Natural killer cell (primary cell): ENCODE results near the gene ICAM5. TPM values are rescaled to one million over a fixed set of nuclear protein-coding genes. Genes with fewer than 3 reads are reported as not detected.

ENCODE experiments used
- ATAC-seq, 3 donors: fragments of 150-1000 bp in 2 of 3; fragments of 200-7000 bp in 1 of 3; cut with Tn5 transposase; 1 replicate in 1 of 3; 2 replicates in 2 of 3; pipeline ENCODE4 v1.10.0; 2021; ENCODE audit warnings: mild to moderate bottlenecking in 2 of 3, moderate library complexity in 2 of 3
- DNase-seq, 2 donors: peaks; one replicate each; pipeline versions ENCODE4 v3.0.0 to v3.0.0-alpha.2; 2013 to 2021; ENCODE audit warnings: mixed read lengths in 1 of 2
- H3K27ac ChIP-seq: one replicate; pipeline ENCODE4 v1.5.1; 2013; ENCODE audit warnings: mild to moderate bottlenecking, low read length
- H3K27me3 ChIP-seq: one replicate; pipeline ENCODE4 v1.6.1; 2013; ENCODE audit warnings: low read length; ENCODE audit not compliant: control insufficient read depth, insufficient read depth
- H3K36me3 ChIP-seq: one replicate; pipeline ENCODE4 v1.6.1; 2013; ENCODE audit warnings: low read length; ENCODE audit not compliant: control insufficient read depth, insufficient read depth
- H3K4me1 ChIP-seq: one replicate; pipeline ENCODE4 v1.6.1; 2013; ENCODE audit warnings: low read length; ENCODE audit not compliant: control insufficient read depth, insufficient read depth
- H3K4me3 ChIP-seq: one replicate; pipeline ENCODE4 v1.5.1; 2013; ENCODE audit warnings: low read length
- H3K9me3 ChIP-seq: one replicate; pipeline ENCODE4 v1.6.1; 2013; ENCODE audit warnings: low read length; ENCODE audit not compliant: control insufficient read depth, insufficient read depth
- H3K27ac Mint-ChIP-seq, 2 donors: one replicate each; pipeline ENCODE4 v1.8.0; 2022; ENCODE audit warnings: mild to moderate bottlenecking in 2 of 2, mixed read lengths in 2 of 2, moderate library complexity in 1 of 2
- H3K27me3 Mint-ChIP-seq, 2 donors: one replicate each; pipeline ENCODE4 v1.8.0; 2022; ENCODE audit warnings: low read depth in 2 of 2, mixed read lengths in 2 of 2
- H3K36me3 Mint-ChIP-seq: one replicate; pipeline ENCODE4 v1.8.0; 2022; ENCODE audit warnings: mixed read lengths
- H3K4me1 Mint-ChIP-seq, 2 donors: one replicate each; pipeline ENCODE4 v1.8.0; 2022; ENCODE audit warnings: mixed read lengths in 2 of 2
- H3K4me3 Mint-ChIP-seq: one replicate; pipeline ENCODE4 v1.8.0; 2022; ENCODE audit warnings: mild to moderate bottlenecking, moderate library complexity, mixed read lengths
- H3K9me3 Mint-ChIP-seq, 2 donors: one replicate each; pipeline ENCODE4 v1.8.0; 2022; ENCODE audit warnings: mixed read lengths in 2 of 2
- CTCF ChIP-seq: fragments of 200-600 bp; IDR thresholded peaks from one replicate; pipeline ENCODE4 v1.8.0; 2022; ENCODE audit warnings: antibody characterized with exemption
- WGBS: methylation state at CpG from one replicate; pipeline ENCODE4 v1.1.7; 2013; ENCODE audit warnings: missing lambda C conversion rate; ENCODE audit not compliant: insufficient coverage; 5-methylcytosine and 5-hydroxymethylcytosine counted together
- intact Hi-C: fragments of 100-400 bp; cut with micrococcal nuclease; formaldehyde crosslinking; loops from one replicate; pipeline ENCODE4 v1.14.2; 2022
- total RNA-seq, 4 donors: library from RNA; stranded (reverse); fragments of 120-200 nt in 1 of 4; gene quantifications; one replicate each; pipeline versions ENCODE4 v1.2.3 to v1.2.4, GENCODE V29; 2013 to 2022

Gene ICAM5
- total RNA-seq, 3 donors from 2014 or later (not counting 1 experiment from before 2014, with no cell fraction given) = 1.1 to 1.6 (median 1.5) TPM

GRCh38 chr19:10320602-10321416 lies 31.1 kb downstream of the ICAM5 start:
- peaks cover 6% of the 10 kb centered on the region for H3K4me1 ChIP-seq
- H3K27me3 ChIP-seq = no peaks in the 10 kb centered on the region
- no peaks in the 10 kb centered on the region for H3K36me3 Mint-ChIP-seq
- ATAC-seq (peak in 1 of 3 donors; percentile 16), DNase-seq (no peak)
- 97% methylated on average over 30 of the region's 32 CpGs for WGBS
- no peaks in the 10 kb centered on the region for H3K27me3 Mint-ChIP-seq
- H3K9me3 Mint-ChIP-seq = no peaks in the 10 kb centered on the region
- H3K27ac ChIP-seq = no peak overlapping the region
- H3K27ac Mint-ChIP-seq = no peak overlapping the region
- no peak for TF ChIP-seq CTCF
- peaks cover 4 to 21% of the 10 kb centered on the region in 2 donors for H3K4me1 Mint-ChIP-seq
- no peak overlapping the region for H3K4me3 Mint-ChIP-seq
- H3K9me3 ChIP-seq = no peaks in the 10 kb centered on the region
- intact Hi-C loops = no loop called here
- peaks cover 78% of the 10 kb centered on the region for H3K36me3 ChIP-seq
- no peak overlapping the region for H3K4me3 ChIP-seq

GRCh38 chr19:10321417-10321797 lies 31.7 kb downstream of the ICAM5 start:
- Mint-ChIP-seq H3K36me3 (no peaks in the 10 kb centered on the region), H3K27me3 (no peaks in the 10 kb centered on the region), H3K27ac (no peak overlapping the region), H3K4me3 (no peak overlapping the region), H3K9me3 (no peaks in the 10 kb centered on the region), H3K4me1 (peaks cover 0 to 15% of the 10 kb centered on the region in 2 donors)
- Histone ChIP-seq H3K9me3 (no peaks in the 10 kb centered on the region), H3K4me1 (no peaks in the 10 kb centered on the region), H3K36me3 (peaks cover 79% of the 10 kb centered on the region), H3K27ac (no peak overlapping the region), H3K4me3 (no peak overlapping the region), H3K27me3 (no peaks in the 10 kb centered on the region)
- 91% methylated on average over 11 of the region's 11 CpGs for WGBS
- DNase-seq = no peak
- no peak for TF ChIP-seq CTCF
- intact Hi-C loops = no loop called here
- ATAC-seq = no peak

DNA sequence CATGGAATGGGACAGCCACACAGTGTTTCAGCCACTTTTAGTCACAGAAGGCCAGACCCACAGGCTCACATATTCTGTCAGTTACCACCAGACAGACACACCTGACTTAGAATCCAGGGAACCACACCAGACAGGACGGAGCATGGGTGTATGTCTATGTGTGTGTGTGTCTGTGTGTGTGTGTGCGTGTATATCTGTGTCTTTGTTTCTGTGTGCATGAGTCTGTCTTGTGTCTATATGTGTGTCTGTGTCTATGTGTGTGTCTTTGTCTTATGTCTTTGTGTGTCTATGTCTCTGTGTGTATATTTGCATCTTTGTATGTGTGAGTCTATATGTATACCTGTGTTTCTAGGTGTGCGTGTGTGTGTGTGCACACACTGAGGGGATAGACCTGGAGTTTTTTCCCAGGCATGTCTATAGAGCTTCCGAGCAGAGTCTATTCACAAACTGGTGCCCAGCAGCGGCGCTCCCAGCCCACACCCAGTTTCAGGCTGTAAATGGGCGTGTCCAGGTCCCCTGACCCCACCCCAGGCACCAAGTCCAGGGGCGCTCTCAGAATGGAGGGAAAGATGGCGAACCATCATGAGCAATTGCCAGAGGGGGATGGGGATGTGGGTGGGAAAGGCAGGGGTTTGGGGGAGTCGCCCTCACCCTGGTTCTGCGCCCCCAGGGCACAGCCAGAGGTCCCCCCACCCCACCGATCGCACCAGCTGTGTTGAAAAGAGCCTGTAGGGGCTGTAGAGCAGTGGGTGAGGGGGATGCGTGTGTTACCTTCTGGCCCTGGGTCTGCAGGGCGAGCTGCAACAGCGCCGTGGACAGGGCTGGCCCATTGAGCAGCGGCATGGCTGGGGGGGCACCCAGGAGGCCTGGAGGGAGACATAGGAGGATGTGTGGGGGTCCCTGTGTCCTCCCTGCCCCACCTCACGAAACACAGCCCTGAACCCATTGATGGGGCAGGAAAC lies 32.4 kb downstream of the ICAM5 start:
- H3K27me3 Mint-ChIP-seq = no peaks in the 10 kb centered on the region
- H3K4me3 Mint-ChIP-seq = no peak overlapping the region
- ATAC-seq = no peak
- H3K9me3 Mint-ChIP-seq = no peaks in the 10 kb centered on the region
- no peaks in the 10 kb centered on the region for H3K4me1 ChIP-seq
- H3K4me3 ChIP-seq = no peak overlapping the region
- DNase-seq = no peak
- no peaks in the 10 kb centered on the region for H3K9me3 ChIP-seq
- H3K36me3 Mint-ChIP-seq = no peaks in the 10 kb centered on the region
- 98% methylated on average over 19 of the region's 19 CpGs for WGBS
- peaks cover 0 to 11% of the 10 kb centered on the region in 2 donors for H3K4me1 Mint-ChIP-seq
- no peak overlapping the region for H3K27ac ChIP-seq
- TF ChIP-seq CTCF = no peak
- H3K36me3 ChIP-seq = peaks cover 79% of the 10 kb centered on the region
- no peak overlapping the region for H3K27ac Mint-ChIP-seq
- intact Hi-C loops = no loop called here
- no peaks in the 10 kb centered on the region for H3K27me3 ChIP-seq
